GM21576 (cell line): Measurements from ENCODE around the gene EMC9.

Source experiments
- ATAC-seq: cut with Tn5 transposase; IDR thresholded peaks from one replicate; pipeline ENCODE4 v1.9.1; 2021; ENCODE audit warnings: mild to moderate bottlenecking, moderate library complexity; ENCODE audit not compliant: unreplicated experiment

Gene EMC9

DNA sequence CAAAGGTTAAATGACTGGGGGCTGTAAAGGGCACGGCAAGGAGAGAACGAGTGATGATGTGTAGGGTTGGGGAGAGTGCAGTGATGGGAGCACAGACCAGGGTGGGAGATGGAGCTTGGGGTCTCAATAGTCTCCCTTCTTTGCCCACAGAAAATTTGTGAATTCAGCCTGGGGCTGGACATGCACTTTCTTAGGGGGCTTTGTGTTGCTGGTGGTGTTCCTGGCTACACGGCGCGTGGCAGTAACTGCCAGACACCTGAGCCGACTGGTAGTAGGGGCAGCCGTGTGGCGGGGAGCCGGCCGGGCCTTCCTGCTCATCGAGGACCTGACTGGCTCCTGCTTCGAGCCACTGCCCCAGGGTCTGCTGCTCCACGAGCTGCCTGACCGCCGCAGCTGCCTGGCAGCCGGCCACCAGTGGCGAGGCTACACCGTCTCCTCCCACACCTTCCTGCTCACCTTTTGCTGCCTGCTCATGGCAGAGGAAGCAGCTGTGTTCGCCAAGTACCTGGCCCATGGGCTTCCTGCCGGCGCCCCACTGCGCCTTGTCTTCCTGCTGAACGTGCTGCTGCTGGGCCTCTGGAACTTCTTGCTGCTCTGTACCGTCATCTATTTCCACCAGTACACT, 9.2 kb downstream of the EMC9 start:
- no peak for ATAC-seq

DNA sequence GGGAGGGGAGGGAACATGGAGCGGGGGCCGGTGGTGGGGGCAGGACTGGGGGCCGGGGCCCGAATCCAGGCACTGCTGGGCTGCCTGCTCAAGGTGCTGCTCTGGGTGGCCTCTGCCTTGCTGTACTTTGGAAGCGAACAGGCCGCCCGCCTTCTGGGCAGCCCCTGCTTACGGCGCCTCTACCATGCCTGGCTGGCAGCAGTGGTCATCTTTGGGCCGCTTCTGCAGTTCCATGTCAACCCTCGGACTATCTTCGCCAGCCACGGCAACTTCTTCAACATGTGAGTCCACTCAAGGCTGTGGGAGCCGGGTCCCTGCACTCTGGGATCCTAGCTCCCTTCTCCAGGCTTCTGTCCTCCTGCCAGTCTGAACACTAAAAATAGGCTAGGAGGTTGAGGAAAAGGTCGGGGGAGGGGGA, 9.8 kb downstream of the EMC9 start:
- no peak for ATAC-seq

DNA sequence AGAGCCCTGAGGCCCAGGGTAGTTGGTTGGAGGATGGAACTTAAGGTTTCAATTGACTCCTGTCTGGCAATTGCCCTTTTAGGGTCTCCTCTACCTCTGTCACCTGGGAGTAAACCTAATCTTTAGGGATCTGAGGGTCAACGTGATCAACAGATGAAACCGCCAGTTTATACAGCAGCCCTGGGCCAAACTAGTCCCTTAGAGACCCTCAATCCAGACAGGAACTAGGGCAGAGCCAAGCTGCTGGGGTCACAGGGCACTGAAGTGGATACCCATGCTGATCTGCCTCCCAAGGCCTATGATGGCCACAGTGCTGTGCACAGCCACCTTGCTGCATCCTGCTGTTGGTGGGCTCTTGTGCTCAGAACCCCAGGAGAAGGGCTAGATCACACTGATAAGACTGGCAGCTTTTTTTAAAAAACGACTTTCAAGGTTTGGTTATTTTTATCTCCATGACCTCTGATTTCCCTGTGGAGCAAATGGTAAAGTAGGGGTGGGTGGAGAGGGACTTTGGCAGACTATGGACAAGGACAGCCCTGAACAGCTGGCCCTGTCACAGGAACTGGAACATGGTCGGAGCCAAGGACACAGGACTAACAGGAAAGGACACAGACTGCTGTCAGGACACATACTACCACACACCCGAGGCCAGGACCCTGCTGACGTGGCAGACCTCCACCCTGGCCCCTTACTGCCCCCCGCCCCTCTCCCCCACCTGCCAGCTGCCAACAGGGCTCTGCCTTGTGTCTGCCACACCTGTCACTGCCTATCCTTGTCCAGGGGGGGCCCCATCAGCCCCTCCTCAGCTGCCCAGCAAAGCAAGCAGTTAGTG, 10.5 kb downstream of the EMC9 start:
- ATAC-seq = no peak

DNA sequence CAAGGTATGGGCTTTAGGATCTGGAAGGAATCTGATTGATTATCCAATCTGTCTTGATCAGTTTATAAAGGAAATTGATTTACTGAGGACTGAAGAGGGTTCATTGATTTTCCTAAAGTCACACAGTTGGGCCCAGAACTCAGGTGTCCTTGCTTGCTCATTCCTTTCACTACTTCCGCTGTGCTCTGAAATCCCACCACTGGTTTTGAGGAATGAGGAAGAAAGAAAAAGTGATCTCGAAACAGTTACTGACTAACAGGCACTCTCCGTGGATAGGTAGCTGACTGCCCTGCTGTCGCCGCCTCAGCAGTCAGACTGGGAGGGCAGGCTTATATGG, 11.0 kb downstream of the EMC9 start, which contains the start of gene FITM1:
Gene FITM1 (plus strand): TSS at position 280 of the 337 bp plus-strand sequence. CDS start 905 bp downstream, outside the sequence.
- no peak for ATAC-seq

DNA sequence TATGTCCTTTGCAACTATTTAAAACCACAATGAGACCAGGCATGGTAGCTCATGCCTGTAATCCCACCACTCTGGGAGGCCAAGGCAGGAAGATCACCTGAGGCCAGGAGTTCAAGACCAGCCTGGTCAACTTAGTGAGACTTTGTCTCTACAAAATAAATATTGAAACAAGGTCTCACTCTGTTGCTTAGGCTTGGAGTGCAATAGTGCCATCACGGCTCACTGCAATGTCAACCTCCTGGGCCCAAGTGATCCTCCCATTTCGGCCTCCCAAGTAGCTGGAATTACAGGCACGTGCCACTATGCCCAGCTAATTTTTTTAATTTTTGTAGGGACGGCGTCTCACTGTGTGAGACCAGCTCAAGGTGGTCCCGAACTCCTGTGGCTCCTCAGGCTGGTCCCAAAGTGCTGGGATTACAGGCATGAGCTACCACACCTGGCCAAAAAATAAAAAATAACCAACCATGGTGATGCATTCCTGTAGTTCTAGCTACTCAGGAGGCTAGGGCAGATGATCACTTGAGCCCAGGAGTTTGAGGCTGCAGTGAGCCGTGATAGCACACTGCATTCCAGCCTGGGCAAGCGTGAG, 11.9 kb downstream of the EMC9 start:
- no peak for ATAC-seq

DNA sequence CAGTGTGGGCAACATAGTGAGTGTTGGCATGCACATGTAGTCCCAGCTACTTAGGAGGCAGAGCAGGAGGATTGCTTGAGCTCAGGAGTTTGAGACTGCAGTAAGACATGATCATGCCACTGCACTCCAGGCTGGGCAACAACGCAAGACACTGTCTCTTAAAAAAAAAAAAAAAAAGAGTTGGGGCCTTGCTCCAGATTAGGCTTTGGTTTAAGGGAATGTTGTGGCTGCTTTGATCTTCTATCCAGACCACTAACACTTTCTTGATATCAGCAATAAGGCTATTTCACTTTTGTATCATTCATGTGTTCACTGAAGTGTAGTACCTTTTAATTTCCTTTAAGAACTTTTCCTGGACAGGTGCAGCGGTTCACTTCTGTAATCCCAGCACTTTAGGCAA, 13.7 kb downstream of the EMC9 start:
- ATAC-seq = no peak

DNA sequence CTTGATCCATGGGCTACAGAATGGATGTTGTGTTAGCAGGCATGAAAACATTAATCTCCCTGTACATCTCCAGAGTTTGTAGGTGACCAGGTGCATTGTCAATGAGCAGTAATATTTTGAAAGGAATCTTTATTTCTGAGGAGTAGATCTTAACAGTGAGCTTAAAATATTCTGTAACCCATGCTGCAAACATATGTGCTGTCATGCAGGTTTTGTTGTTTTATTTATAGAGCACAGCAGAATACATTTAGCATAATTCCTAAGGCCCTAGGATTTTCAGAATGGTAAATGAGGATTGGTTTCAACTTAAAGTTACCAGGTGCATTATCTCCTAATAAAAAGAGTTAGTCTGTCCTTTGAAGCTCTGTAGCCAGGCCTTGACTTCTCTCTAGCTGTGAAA, 14.5 kb downstream of the EMC9 start:
- ATAC-seq = no peak

DNA sequence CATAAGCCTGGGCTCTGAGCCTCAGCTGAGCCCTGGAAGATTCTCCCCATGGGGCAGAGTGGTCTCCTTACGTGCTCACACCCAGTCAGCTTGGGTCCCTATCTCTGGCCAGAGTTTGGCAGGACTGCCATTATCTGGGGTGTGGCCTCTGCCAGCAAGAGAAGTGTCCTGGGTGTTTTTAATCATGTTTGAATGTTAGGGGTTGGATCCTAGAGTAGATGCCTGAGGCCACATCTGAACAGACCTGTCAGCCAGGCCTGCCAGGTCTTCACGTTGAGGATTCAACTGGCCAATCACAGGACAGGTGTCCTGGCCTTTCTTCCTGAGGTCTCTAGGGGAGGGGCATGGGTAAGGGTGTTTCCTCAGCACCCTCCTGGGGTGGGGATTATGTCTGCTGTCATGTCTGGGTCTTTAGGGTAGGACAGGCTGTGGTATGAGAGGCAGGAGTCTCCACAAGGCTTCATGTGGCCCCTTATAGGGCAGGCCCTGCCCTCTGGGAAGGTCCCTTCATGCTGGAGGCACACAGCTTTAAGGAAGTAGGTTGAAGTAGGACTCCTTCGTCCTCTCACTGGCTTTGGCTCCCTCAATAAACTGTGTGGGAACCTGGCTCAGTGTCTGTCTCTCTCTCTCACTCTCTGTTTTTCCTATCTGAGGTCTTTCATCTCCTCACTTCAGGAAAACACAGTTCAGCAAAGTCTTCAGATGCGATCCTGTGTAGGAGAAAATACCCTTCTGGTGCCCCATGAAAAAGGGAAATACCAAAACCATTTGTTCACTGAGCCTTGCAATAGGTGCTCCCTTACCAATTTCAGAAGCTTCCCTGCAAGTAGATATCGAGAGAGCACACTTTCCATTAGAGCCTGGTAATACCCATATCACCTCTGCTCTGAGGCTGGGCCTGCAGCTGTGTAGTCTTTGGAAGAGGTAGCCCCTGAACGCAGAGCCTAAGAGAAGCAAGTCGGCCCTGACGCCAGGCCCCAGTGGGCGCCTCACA, 17.7 kb downstream of the EMC9 start:
- ATAC-seq = peak; percentile 53

DNA sequence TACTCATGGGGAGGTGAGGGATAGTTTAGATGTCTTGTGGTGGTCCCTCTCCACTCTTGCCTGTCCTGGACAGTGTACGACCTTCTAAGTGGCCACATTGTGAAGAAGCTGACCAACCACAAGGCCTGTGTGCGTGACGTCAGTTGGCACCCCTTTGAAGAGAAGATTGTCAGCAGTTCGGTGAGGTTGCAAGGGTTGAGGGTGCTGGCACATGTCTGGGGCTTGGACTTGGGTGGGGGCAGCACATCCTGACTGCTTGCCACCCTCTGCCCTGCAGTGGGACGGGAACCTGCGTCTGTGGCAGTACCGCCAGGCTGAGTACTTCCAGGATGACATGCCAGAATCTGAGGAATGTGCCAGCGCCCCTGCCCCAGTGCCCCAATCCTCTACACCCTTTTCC, 18.5 kb downstream of the EMC9 start:
- ATAC-seq = no peak

DNA sequence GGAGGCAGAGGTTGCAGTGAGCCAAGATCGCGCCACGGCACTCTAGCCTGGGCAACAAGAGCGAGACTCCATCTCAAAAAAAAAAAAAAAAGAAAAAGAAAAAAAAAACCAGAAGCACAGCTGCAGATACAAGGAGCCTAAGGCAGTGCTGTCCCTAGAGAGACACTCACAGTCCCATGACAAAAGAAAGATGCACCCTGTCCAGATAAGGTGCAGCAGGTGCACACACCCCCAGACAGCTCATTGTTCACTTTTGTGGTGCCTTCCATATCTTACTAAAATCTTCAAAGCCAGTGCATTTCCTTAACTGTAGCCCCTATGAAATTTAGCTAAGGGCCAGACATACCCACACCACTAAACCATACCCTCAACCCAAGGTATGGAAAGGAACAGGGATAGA, 19.0 kb downstream of the EMC9 start:
- ATAC-seq = no peak

DNA sequence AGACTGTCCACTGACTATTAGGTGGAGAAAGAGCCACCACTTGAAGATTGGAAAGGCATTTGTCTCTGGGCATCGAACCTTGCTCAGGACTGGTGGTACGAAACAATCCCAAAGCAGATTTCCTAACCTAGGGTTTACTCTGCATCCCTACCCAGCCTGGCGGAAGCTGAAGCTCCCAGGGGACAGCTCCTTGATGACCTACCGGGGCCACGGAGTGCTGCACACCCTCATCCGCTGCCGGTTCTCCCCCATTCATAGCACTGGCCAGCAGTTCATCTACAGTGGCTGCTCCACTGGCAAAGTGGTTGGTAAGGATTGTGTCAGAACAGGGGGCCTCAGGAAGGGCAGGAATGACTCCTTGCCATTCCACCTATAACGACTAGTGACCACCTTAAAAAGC, 20.2 kb downstream of the EMC9 start:
- no peak for ATAC-seq

DNA sequence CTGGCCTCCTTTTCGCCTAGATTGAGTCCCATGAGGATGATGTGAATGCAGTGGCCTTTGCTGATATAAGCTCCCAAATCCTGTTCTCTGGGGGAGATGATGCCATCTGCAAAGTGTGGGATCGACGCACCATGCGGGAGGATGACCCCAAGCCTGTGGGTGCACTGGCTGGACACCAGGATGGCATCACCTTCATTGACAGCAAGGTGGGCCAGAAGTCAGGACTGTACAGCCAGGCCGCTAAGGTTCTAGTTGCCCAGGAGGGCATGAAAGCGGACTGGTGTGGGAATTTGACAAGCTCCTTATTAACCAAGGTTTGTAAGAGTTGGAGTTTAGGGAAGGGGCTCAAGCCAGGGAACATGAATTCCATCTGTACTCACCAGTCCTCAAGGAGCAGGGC, 21.7 kb downstream of the EMC9 start:
- ATAC-seq = no peak

DNA sequence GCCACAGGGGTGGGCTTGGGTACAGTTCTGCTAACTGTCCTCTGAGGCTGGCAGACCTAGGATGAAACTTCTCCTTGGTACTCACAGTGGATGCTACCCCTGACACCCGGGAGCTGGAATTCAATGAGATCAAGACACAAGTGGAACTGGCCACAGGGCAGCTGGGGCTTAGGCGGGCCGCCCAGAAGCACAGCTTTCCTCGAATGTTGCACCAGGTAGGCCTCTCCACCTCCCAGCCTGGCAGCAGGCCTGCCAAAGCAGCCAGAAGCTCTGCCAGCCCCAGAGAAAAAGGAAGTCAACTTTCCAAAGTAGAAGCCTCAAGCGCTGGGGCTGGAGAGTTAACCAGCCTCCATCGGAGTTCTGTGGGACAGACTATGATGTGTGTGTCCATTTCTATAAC, 24.2 kb downstream of the EMC9 start:
- ATAC-seq = no peak

DNA sequence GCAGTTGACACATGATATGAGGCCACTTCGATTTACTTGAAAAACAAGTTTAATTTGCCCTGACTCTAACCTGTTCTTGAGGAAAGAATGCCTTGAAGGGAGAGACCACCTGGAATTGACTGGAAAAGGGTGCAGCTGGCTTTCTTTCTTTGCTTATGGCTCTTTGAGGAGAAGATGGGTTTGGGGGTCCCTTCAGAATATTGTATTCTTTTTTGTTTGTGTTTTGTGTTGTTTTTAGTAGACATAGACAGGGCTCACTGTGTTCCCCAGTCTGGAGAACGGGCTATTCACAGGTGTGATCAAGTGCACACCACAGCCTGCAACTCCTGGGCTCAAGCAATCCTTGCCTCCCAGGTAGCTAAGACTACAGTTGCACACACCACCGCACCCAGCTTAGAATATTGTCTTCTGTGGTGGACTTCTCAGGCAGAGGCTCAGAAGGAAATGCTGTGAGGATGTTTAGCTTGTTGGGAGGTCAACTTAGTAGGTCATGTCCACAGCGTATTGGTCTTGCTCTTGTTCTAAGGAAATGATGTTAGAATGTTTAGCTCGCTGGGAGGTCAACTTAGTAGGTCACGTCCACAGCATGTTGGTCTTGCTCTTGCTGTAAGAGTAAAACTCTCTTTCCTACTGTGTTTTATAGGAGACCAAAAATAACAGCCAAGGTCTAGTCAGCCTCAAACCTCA, 25.1 kb downstream of the EMC9 start:
- ATAC-seq = no peak

DNA sequence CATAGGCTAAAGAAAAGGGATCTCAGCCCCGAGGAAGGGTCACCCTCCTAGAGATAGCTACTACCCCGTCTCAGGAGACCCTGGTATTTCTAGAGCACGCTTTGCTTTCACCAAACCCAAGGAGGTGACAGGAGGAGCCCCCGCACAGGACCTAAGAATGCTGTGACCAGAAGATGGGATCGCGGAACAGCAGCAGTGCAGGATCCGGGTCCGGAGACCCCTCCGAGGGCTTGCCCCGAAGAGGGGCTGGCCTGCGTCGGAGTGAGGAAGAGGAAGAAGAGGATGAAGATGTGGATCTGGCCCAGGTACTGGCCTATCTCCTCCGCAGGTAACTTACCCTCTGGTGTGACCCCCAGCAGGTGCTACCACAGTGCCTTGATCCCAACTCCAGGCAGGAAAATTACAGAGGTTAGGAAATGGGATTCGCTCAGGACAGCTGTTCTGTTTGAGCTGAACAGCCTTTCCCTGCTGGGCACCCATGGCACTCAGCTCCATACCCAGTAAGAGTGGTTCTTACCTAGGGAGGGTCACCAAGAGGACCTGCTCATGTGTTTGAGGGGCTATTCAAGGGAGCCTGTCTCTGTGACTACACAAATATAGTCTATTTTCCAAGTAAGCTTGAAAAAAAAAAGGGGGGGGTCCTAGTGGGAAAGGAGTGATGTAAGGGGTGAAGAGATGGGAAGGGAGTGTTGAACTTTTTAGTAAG, 25.8 kb downstream of the EMC9 start:
- ATAC-seq = no peak

DNA sequence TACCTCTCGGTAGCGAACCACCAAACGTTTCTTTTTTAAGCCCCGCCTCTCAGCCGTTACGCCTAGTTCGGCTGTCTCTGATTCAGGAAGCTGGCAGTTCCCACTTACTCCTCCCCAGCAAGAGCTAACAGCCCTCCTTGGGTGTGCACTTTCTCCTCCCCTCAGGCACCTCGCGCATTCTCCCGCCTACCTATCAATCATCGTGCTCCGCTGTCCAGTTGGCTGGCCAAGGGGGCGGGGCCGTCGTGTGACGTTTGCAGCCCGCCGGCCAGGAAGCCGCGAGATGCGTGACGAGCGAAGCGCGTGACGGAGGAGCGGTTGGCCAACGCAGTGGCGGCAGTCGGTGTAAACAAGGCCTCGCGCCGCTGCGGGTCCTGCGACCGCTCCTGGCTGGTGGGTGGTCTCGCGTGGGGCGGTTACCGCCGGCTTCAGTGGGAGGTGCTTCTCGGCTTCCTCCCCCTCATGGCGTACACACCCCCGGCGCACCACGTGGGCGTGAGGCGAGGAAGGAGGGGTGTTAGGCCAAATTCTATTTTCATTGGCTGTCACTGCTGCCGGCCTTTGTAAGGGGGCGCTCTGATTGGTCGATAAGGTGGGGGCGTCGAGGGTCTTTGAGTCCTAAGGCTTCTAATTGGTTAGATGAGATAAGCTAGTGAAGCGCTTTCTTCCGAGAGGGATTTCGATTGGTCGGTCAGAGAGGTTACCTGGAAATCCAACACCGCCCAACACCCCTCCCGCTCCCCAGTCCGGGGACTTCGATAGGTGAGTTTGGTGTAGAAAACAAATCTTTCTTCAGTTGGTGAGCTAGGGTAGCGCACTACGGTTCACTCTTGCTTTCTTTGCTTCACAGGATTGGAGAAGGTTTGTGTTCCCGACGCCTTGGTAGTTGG, 26.6 kb downstream of the EMC9 start, which contains the start of the genes DCAF11 and NRL:
Gene DCAF11 (plus strand): TSS at position 246 of the 890 bp plus-strand sequence. CDS start 818 bp downstream, outside the sequence.
Gene NRL (minus strand): TSS at position 418 of the 890 bp plus-strand sequence. CDS start 32,101 bp downstream, outside the sequence.
- ATAC-seq = peak; percentile 85

DNA sequence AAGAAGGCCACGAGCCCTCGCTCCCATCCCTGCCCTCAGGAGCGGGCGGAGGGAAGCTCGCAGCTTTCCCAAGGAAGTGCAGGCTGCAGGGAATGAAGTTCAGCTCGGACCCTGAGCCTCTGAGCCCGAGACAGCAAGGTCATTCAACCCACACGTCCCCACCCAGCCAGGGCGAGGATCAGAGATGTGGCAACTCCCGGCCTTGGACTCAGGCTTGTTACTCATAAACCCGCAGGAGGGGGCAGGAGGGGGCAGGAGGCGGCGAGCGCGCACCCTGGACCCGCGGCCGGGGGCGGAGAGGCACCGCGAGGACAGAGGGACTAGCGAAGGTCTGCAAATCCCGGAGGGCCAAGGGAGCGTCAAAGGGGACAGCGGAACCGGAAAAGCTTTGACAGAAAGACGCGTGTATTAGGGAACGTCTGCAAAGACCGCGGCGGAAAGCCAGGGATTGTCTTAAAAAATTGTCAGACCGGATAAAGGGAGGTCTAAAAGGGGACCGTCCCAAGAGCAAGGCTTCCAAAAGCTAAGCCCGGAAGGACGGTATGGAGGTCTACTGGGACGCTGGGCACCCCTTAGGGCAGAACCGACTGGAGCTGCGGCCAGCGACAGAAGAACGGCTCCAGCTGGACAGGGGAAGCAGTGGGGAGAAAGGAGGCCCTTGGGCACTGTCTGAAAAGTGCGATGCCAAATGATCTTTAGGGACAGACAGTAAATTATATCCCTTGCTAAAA, 27.4 kb downstream of the EMC9 start:
- ATAC-seq = peak; percentile 22

DNA sequence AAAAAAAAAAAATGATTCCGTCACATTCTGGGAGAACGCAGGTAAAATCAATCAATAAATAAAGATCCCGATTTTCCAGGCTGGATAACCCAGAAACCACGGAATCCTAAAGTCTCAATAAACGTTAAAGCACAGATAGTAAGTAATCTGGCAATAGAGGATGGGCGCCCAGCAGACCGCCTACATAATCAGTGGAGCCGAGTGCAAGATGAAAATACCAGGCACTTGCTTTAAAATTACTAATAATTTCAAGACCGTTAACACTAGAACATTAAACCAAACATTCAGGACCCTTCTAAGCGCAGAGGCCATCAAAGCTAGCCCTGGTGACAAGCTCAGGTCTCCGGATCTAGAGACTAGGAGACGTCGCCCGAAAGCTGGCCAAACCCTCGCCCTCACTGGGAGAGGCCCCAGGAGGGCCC, 28.0 kb downstream of the EMC9 start:
- ATAC-seq = no peak
